M059J (cell line): ENCODE results near the gene PRKCE. TPM values are rescaled to one million over a fixed set of nuclear protein-coding genes. Genes with fewer than 3 reads are reported as not detected.
A peak's percentile ranks its signal among the peaks of the same experiment; 100 is the strongest.

ENCODE experiments used
- DNase-seq: peaks from one replicate; pipeline ENCODE4 v3.0.0-alpha.2; 2012; ENCODE audit warnings: low read depth
- total RNA-seq: library from RNA; depleted of rRNA; stranded (reverse); fragments of >200 nt; shearing (Covaris generic); gene quantifications from 2 replicates; pipeline ENCODE4 v1.2.3, GENCODE V29; 2014

PRKCE gene
- total RNA-seq, 1 experiment from 2014 or later = 5.9 TPM

GRCh38 chr2:45754131-45755010 lies 102.9 kb downstream of the PRKCE start:
- DNase-seq = no peak

- DNase-seq = peak; percentile 74
Measured at GRCh38 chr2:45755585-45756335, 104.3 kb downstream of the PRKCE start.

- DNase-seq = no peak
Measured at GRCh38 chr2:45758018-45758417, 106.5 kb downstream of the PRKCE start.

- no peak for DNase-seq
Measured at GRCh38 chr2:45759310-45759851, 107.9 kb downstream of the PRKCE start.

GRCh38 chr2:45761635-45762034 lies 110.2 kb downstream of the PRKCE start:
- no peak for DNase-seq

GRCh38 chr2:45763255-45763654 lies 111.8 kb downstream of the PRKCE start:
- no peak for DNase-seq

GRCh38 chr2:45763797-45764196 lies 112.3 kb downstream of the PRKCE start:
- no peak for DNase-seq

GRCh38 chr2:45765007-45765727 lies 113.7 kb downstream of the PRKCE start:
- DNase-seq = no peak

GRCh38 chr2:45765728-45766254 lies 114.3 kb downstream of the PRKCE start:
- DNase-seq = no peak

- DNase-seq = no peak
Measured at GRCh38 chr2:45768208-45768607, 116.7 kb downstream of the PRKCE start.

- no peak for DNase-seq
Measured at GRCh38 chr2:45769056-45769455, 117.6 kb downstream of the PRKCE start.

- DNase-seq = no peak
Measured at GRCh38 chr2:45769854-45770576, 118.5 kb downstream of the PRKCE start.

GRCh38 chr2:45770811-45771210 lies 119.3 kb downstream of the PRKCE start:
- no peak for DNase-seq

GRCh38 chr2:45771261-45771660 lies 119.8 kb downstream of the PRKCE start:
- DNase-seq = no peak

GRCh38 chr2:45772038-45772437 lies 120.6 kb downstream of the PRKCE start:
- no peak for DNase-seq

- no peak for DNase-seq
Measured at GRCh38 chr2:45773909-45774308, 122.4 kb downstream of the PRKCE start.

GRCh38 chr2:45774688-45775244 lies 123.3 kb downstream of the PRKCE start:
- no peak for DNase-seq

GRCh38 chr2:45776160-45776955 lies 124.9 kb downstream of the PRKCE start:
- DNase-seq = peak; percentile 17

- DNase-seq = peak; percentile 11
Measured at GRCh38 chr2:45777996-45778719, 126.7 kb downstream of the PRKCE start.
